NT2/D1 (cell line): Measurements from ENCODE around the gene FSTL3.

Source experiments
- SUZ12 ChIP-seq: IDR thresholded peaks from 2 replicates; pipeline ENCODE4 v1.6.1; 2011; ENCODE audit not compliant: insufficient read length, insufficient read depth; ENCODE audit errors: extremely low read depth
- YY1 ChIP-seq: IDR thresholded peaks from 2 replicates; pipeline ENCODE4 v1.6.1; 2011; ENCODE audit not compliant: insufficient read length, insufficient read depth
- ZNF274 ChIP-seq: IDR thresholded peaks from 2 replicates; pipeline ENCODE4 v1.6.1; 2011; ENCODE audit warnings: mild to moderate bottlenecking, low read depth, low read length

GRCh38 chr19:686589-687297 is 10.6 kb downstream of the FSTL3 start:
- TF ChIP-seq SUZ12 (no peak), YY1 (no peak), ZNF274 (no peak)
